Erythroblast (primary cell): ENCODE data around the gene F11R.

Experiments used
- GATA1 ChIP-seq: IDR thresholded peaks from 2 replicates; pipeline ENCODE4 v1.6.1; 2011; ENCODE audit warnings: low read depth, mild to moderate bottlenecking, control low read depth, low read length, moderate library complexity
- POLR2A ChIP-seq: IDR thresholded peaks from 2 replicates; pipeline ENCODE4 v1.6.1; 2011; ENCODE audit warnings: mild to moderate bottlenecking, low read length

GRCh38 chr1:161047436-161048420 is 26.8 kb upstream of the F11R start:
- no peak for TF ChIP-seq POLR2A
- no peak for TF ChIP-seq GATA1
